Smooth muscle cell (in vitro differentiated cells): ENCODE data around the gene PTH1R. TPM values are rescaled to one million over a fixed set of nuclear protein-coding genes. Genes with fewer than 3 reads are reported as not detected.

Experiments used
- DNase-seq: peaks from one replicate; lab custom pipeline; 2025; ENCODE audit not compliant: unreplicated experiment; lab: John Stamatoyannopoulos, UW
- H2AFZ ChIP-seq: fragments of 200-600 bp; sonication (generic); 2 replicates; pipeline ENCODE4 v1.6.0; 2016; ENCODE audit warnings: antibody characterized with exemption, low read depth, mild to moderate bottlenecking
- H3F3A ChIP-seq: fragments of 200-600 bp; sonication (generic); 2 replicates; pipeline ENCODE4 v1.6.0; 2017; ENCODE audit warnings: antibody characterized with exemption, low read depth
- H3K27ac ChIP-seq: fragments of 200-600 bp; sonication (generic); 2 replicates; pipeline ENCODE4 v1.5.1; 2016; ENCODE audit warnings: low read depth, mild to moderate bottlenecking
- H3K27me3 ChIP-seq: fragments of 200-600 bp; sonication (generic); 2 replicates; pipeline ENCODE4 v1.6.1; 2016; ENCODE audit warnings: low read depth, mild to moderate bottlenecking
- H3K36me3 ChIP-seq: fragments of 200-600 bp; sonication (generic); 2 replicates; pipeline ENCODE4 v1.5.1; 2016; ENCODE audit warnings: low read depth
- H3K4me1 ChIP-seq: fragments of 200-600 bp; sonication (generic); 2 replicates; pipeline ENCODE4 v1.5.1; 2016; ENCODE audit warnings: low read depth
- H3K4me2 ChIP-seq: fragments of 200-600 bp; sonication (generic); 2 replicates; pipeline ENCODE4 v1.6.0; 2016; ENCODE audit warnings: mild to moderate bottlenecking
- H3K4me3 ChIP-seq: fragments of 200-600 bp; sonication (generic); 2 replicates; pipeline ENCODE4 v1.5.1; 2016; ENCODE audit warnings: mild to moderate bottlenecking
- H3K79me2 ChIP-seq: fragments of 200-600 bp; sonication (generic); 2 replicates; pipeline ENCODE4 v1.6.0; 2016; ENCODE audit warnings: low read depth, mild to moderate bottlenecking
- H3K9ac ChIP-seq: fragments of 200-600 bp; sonication (generic); 2 replicates; pipeline ENCODE4 v1.6.0; 2016; ENCODE audit warnings: low read depth
- H3K9me3 ChIP-seq: fragments of 200-600 bp; sonication (generic); replicated peaks from 2 replicates; pipeline ENCODE4 v1.5.1; 2016; ENCODE audit warnings: low read depth
- H4K20me1 ChIP-seq: fragments of 200-600 bp; sonication (generic); 2 replicates; pipeline ENCODE4 v1.6.0; 2016; ENCODE audit warnings: low read depth
- CTCF ChIP-seq: fragments of 200-600 bp; sonication (generic); IDR thresholded peaks from 2 replicates; pipeline ENCODE4 v1.5.1; 2017; ENCODE audit warnings: borderline replicate concordance, mild to moderate bottlenecking, antibody characterized with exemption; ENCODE audit not compliant: insufficient read depth, poor library complexity, severe bottlenecking
- WGBS: methylation state at CpG from one replicate; pipeline ENCODE4 v1.1.7; 2016; ENCODE audit warnings: low lambda C conversion rate; 5-methylcytosine and 5-hydroxymethylcytosine counted together
- polyA plus RNA-seq: library from polyadenylated mRNA; unstranded; fragments of >200 nt; fragmentation: Nextera tagmentation; extraction: Ambion mirVana; gene quantifications from 2 replicates; pipeline ENCODE4 v1.2.1, GENCODE V29; 2016
- small RNA-seq: library from RNA; depleted of rRNA; stranded (forward); fragments of <200 nt; gene quantifications from one replicate; pipeline ENCODE3, GENCODE V24; 2014
- total RNA-seq: library from RNA; depleted of rRNA; stranded (reverse); fragments of >200 nt; gene quantifications from 2 replicates; pipeline ENCODE4 v1.2.3, GENCODE V29; 2014

PTH1R gene
- total and polyA plus RNA-seq, 2 experiments from 2014 or later, result 17.7 to 50.6 TPM

GRCh38 chr3:46950650-46951241 is 73.2 kb downstream of the PTH1R start:
- Histone ChIP-seq H3K4me3 (no peak overlapping the region), H2AFZ (no peak overlapping the region), H3K79me2 (peaks cover 94% of the 10 kb centered on the region), H3K4me2 (no peak overlapping the region), H4K20me1 (peaks cover 97% of the 10 kb centered on the region), H3K27ac (no peak overlapping the region), H3K9ac (no peak overlapping the region), H3K27me3 (no peaks in the 10 kb centered on the region), H3K36me3 (no peaks in the 10 kb centered on the region), H3F3A (peaks cover 6% of the 10 kb centered on the region), H3K4me1 (peaks cover 13% of the 10 kb centered on the region), H3K9me3 (no peaks in the 10 kb centered on the region)
- no peak for TF ChIP-seq CTCF
- WGBS, result 88% methylated on average over 7 of the region's 7 CpGs
- DNase-seq, result no peak

DNA sequence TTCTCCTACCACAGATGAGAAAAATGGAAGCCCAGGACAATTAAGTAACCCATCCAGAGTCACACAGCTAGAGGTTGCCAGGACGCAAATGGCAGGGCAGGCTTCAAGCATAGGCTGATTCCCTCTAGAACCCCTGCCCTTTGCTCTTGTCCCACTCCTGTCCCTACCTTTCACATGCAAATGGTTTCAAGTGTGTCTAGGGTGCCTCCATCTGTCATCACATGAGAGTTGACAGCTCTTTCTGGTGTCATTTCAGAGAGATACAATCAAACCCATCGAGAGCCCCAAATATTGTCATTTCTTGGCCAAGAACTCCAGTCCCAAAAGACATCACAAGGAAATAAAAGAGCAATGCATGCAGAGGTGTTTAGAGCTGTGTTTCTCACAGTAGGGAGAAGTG is 75.3 kb downstream of the PTH1R start:
- Histone ChIP-seq H3K27ac (no peak overlapping the region), H4K20me1 (peaks cover 97% of the 10 kb centered on the region), H3K4me2 (no peak overlapping the region), H3K36me3 (no peaks in the 10 kb centered on the region), H3K4me1 (peaks cover 3% of the 10 kb centered on the region), H3K79me2 (peaks cover 95% of the 10 kb centered on the region), H3K27me3 (no peaks in the 10 kb centered on the region), H3K4me3 (no peak overlapping the region), H3K9ac (no peak overlapping the region), H3F3A (peaks cover 4% of the 10 kb centered on the region), H2AFZ (no peak overlapping the region), H3K9me3 (no peaks in the 10 kb centered on the region)
- WGBS, result 86% methylated on average over 2 of the region's 2 CpGs
- no peak for DNase-seq
- TF ChIP-seq CTCF, result no peak

Small RNA genes lying within 50 kb of the gene (small RNA-seq; reads per million reads assigned to genes)
- gene AC109583.2, result 0.11 reads per million

Other genes starting within 250 kb of the PTH1R start
- gene ALS2CL, start 184.0 kb upstream of the PTH1R start, total RNA-seq, result 7.3 and 8.5 TPM in 2 replicates
- gene ALS2CL, start 184.0 kb upstream of the PTH1R start, polyA plus RNA-seq, result 9.4 and 16.5 TPM in 2 replicates
- 0.36 and 0.67 TPM in 2 replicates for gene TMIE, start 176.3 kb upstream of the PTH1R start, total RNA-seq
- gene TMIE, start 176.3 kb upstream of the PTH1R start, polyA plus RNA-seq, result 1.1 and 2.0 TPM in 2 replicates
- gene PRSS50, start 159.9 kb upstream of the PTH1R start, total RNA-seq, result 0.31 and 0.54 TPM in 2 replicates
- 0.45 and 0.73 TPM in 2 replicates for gene PRSS50, start 159.9 kb upstream of the PTH1R start, polyA plus RNA-seq
- gene MYL3, start 14.3 kb upstream of the PTH1R start, total RNA-seq, result 8.4 and 13.8 TPM in 2 replicates
- 14.4 and 25.6 TPM in 2 replicates for gene MYL3, start 14.3 kb upstream of the PTH1R start, polyA plus RNA-seq
- gene CCDC12, start 99.0 kb downstream of the PTH1R start, total RNA-seq, result 12.5 and 23.9 TPM in 2 replicates
- gene CCDC12, start 99.0 kb downstream of the PTH1R start, polyA plus RNA-seq, result 52.4 and 69.0 TPM in 2 replicates
- gene NBEAL2, start 101.9 kb downstream of the PTH1R start, total RNA-seq, result 11.0 and 11.9 TPM in 2 replicates
- gene NBEAL2, start 101.9 kb downstream of the PTH1R start, polyA plus RNA-seq, result 4.1 and 26.8 TPM in 2 replicates